Adipose tissue (tissue), 3 donors: Measurements from ENCODE around the gene RSPH9. TPM values are rescaled to one million over a fixed set of nuclear protein-coding genes. Genes with fewer than 3 reads are reported as not detected.
"Not testable (repeated sequence)": the region's sequence is repeated elsewhere in the genome, so short reads cannot be mapped to it uniquely, and the experiment has no call there.

ENCODE experiments used
- H3K27ac ChIP-seq: one replicate; pipeline ENCODE4 v1.5.1; 2013; ENCODE audit warnings: low read depth, low read length
- WGBS, 3 donors: extraction: QIAGEN DNeasy Blood & Tissue Kit; methylation state at CpG; one replicate each; pipeline ENCODE4 v1.1.7; 2013; 5-methylcytosine and 5-hydroxymethylcytosine counted together
- polyA plus RNA-seq, 3 donors: library from polyadenylated mRNA; stranded (reverse); fragments of 200-250 nt; gene quantifications; one replicate each; pipeline ENCODE4 v1.2.3, GENCODE V29; 2013
- donor health status: healthy with polysubstance abuse.
- donor health status: Bipolar disorder and iron deficiency.
- donor health status: healthy.

RSPH9 gene
- polyA plus RNA-seq, 3 donors, result 0.21 to 0.52 (median 0.22) TPM

GRCh38 chr6:43662948-43663347 lies 18.1 kb downstream of the RSPH9 start:
- WGBS, 3 donors, result 92 to 97% (median 95%) methylated on average over 5 of the region's 5 CpGs
- not testable (repeated sequence) for H3K27ac ChIP-seq

DNA sequence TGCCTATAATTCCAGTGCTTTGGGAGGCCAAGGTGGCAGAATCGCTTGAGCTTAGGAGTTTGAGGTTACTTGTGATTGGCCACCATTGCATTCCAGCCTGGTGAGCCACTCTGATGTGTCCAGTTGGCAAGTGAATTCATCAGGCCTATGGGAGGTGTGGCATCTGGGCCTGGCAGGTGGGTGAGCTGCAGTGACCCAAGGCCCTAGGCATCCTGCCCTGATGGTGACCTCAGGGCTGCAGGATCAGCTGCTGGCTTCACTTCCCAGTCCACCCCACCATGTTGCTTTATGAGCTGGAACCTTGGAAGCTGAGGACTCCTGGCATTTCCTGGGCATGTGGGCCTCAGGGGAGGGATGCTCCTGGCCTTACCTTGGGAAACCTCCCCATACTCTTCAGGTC lies 20.5 kb downstream of the RSPH9 start:
- H3K27ac ChIP-seq, result no peak overlapping the region
- 89 to 92% (median 91%) methylated on average over 1 of the region's 1 CpG for WGBS, 3 donors

GRCh38 chr6:43666196-43666920 lies 21.5 kb downstream of the RSPH9 start:
- no peak overlapping the region for H3K27ac ChIP-seq
- 55 to 69% (median 66%) methylated on average over 13 of the region's 13 CpGs for WGBS, 3 donors

DNA sequence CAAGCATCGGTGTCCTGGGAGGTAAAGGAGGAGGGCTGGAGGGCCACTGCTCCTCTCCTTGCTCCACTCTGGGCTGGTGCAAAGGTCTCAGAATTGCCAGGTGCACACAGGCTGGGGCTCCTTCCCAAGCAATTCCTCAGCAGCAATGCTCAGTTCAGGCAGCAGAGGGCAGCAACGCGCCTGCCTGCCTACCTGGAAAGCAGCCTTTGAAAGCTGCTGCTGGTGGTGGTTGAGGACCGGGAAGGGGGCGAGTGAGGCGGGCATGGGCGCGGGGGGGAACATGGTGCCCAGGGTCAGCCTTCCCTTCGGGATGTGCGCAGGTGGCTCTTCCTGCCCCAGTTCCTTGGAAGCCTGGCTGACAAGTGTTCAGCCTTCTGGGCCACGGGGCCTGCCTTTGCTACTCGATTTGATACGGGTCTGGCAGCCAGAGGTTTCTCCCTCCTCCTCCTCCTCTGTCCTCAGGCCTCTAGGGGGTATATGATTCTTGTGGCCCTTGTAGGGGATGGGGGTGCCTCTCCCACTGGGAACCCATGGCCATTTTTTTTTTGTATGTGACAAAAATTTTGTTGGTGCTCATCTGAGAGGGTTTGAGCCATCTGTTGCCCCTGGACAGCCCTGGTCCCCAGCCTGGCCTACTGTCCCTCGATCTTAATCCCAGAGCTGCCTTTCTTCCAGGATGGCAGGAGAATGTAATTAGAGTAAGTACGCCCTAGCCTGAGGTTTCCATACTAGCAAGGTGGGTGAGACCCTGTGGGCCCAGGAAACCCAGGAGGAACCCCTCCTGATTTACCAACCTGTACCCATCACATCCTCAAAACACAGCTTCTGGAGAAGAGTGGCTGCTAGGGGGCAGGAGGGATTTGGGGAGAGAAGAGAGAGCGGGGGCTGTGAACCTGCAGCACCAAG lies 22.7 kb downstream of the RSPH9 start:
- 13 to 20% (median 13%) methylated on average over 9 to 16 of the region's 16 CpGs for WGBS, 3 donors
- H3K27ac ChIP-seq, result no peak overlapping the region

DNA sequence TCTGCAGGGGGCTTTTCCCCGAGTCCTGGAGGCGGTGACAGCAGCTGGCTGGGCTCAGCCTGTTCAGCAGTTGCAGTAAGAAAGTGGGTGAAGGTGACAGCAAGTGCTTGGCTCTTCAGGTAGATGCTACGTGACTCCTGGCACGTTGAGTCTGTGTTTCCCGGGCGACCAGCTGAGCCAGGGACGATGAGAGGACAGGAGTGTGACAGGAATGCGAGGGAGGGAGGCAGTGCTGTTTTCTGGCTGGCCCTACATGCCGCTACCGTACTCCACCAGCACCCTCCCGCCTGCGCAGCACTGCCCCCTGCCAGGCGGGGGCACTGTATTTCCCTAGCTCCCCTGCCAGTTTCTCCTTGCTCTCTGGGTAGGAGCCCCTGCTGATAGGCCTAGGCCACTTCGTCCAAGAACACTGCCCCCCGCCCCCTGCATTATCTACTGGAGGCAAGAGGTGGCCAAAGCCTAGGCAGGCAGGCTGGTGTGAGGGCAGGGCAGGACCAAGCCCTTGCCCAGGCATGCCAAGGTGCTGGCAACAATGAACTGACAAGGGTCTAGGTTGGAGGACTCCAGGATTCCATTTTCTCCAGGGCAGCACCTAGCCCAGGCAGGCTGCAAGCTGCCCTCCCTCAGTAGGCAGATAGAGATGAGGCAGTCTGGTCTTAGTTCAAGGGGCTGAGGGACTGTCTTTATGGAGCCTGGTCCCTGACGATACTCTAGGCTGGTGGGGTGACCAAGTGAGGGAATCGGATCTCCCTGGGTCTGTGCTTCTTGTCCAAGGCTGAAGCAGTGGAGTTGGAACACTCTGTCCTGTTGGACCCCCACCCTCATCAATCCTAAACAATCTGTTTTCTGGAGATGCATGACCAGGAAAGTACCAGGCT lies 23.6 kb downstream of the RSPH9 start:
- no peak overlapping the region for H3K27ac ChIP-seq
- 19 to 41% (median 28%) methylated on average over 17 of the region's 17 CpGs for WGBS, 3 donors

GRCh38 chr6:43669050-43669921 lies 24.4 kb downstream of the RSPH9 start:
- 47 to 65% (median 58%) methylated on average over 15 of the region's 15 CpGs for WGBS, 3 donors
- H3K27ac ChIP-seq, result no peak overlapping the region

- no peak overlapping the region for H3K27ac ChIP-seq
- WGBS, 3 donors, result 63 to 90% (median 72%) methylated on average over 6 of the region's 6 CpGs
These were observed 25.2 kb downstream of the RSPH9 start for GRCh38 chr6:43669922-43670622.

DNA sequence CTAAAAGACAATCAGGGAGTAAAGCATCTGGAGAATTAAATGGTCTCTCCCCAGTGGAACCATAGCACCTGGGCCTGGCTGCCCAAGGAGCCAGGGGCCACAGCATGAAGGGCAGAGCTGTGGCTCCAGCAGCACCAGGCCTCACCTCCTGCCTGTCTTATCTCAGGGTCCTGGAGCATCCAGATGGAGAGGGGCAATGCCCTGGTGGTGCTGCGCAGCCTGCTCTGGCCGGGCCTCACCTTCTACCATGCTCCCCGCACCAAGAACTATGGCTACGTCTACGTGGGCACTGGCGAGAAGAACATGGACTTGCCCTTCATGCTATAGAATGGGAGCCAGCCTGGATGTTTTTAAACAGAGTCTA lies 25.8 kb downstream of the RSPH9 start:
- 94 to 98% (median 97%) methylated on average over 6 of the region's 6 CpGs for WGBS, 3 donors
- H3K27ac ChIP-seq, result no peak overlapping the region

DNA sequence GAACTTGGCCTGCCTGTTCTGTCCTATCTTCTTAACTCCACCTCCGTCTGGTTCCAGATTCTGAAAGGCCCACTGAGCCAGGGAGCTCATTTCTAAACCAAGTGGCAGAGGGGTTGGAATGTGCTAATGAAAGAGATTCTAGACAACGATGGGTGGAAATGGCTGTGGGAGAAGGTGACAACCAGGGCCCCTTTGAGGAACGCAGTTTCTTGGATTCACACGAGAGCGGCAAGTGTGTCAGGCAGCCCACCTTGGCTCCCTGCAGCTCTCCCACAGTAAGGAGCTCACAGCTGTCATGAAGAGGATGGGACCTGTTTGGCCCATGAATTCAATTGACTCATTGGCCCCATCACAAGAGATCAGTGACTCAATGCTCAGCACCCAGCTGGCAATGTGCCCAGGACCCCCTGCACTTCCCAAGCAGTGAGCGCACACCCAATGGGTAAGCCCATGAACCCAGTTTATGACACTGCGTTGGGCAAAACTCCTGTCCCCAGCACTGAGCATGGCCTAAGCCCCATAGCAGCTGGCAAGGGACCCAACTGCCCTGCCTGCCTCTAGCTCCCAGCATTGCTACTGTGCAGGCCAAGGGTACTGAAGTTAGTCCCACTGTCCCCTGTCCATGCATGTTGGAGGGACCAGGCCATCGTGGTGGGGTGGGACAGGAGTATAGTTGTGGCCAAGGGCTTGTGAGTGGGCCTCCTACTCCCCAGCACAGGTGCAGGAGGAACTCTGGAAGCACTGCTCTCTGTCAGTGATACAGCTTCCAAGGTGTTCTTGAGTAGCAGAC lies 26.4 kb downstream of the RSPH9 start:
- no peak overlapping the region for H3K27ac ChIP-seq
- WGBS, 3 donors, result 86 to 97% (median 88%) methylated on average over 8 of the region's 8 CpGs

- 65 to 80% (median 67%) methylated on average over 16 of the region's 16 CpGs for WGBS, 3 donors
- no peak overlapping the region for H3K27ac ChIP-seq
These were observed 27.2 kb downstream of the RSPH9 start for GRCh38 chr6:43671801-43672690.

DNA sequence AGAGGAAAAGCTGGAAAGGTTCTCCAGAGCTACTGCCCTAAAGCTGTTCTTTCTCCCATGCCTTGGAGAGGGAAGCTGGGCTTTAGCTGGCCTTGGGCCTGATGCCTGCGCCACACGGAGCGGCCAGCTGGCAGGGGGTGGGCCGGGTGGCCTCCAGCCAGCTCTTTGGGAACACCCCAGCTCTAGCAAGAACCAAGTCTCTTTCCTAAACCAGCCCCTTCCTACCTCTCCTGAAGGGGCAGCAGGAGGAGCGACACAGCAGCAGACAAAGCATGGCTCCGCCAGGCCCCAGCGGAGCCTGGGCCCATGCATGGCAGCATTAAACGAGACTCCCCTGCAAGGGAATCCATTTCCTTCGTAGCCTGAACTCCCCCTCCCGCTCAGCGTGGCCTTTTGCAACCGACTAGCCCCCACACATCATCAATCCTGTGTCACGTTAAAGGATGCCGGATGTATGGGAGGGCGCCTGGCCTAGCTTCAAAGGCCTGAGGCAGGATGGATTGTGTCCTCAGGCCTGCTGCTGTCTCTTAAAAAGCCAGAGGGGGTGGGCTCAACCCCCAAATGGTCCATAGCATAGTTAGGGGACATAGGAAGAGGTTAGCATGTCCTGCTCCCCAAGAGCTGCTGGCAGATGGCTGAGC lies 28.7 kb downstream of the RSPH9 start:
- no peak overlapping the region for H3K27ac ChIP-seq
- 56 to 78% (median 74%) methylated on average over 15 of the region's 15 CpGs for WGBS, 3 donors

GRCh38 chr6:43674291-43674690 lies 29.5 kb downstream of the RSPH9 start:
- no peak overlapping the region for H3K27ac ChIP-seq
- WGBS, 3 donors, result 73 to 98% (median 97%) methylated on average over 2 of the region's 2 CpGs

DNA sequence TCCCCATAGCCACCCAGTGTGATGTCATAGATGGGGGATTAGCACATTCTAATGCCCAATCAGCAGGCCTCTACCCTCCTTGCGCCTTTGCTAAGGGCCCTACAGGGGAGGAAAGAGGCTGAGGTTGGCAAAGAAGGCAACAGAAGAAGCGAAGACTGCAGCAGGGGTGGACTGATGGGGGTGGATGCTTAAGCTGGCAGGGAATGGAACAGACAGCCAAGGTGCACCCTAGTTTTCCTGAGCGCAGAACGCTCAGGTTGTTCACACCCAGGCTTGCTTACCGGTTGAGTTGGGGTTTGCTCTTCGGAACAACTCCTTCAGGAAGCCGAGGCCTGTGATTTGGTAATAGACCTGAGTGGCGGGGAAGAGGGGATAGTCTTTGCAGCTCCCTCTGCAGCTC lies 30.1 kb downstream of the RSPH9 start:
- H3K27ac ChIP-seq, result no peak overlapping the region
- WGBS, 3 donors, result 94 to 99% (median 98%) methylated on average over 8 of the region's 8 CpGs

GRCh38 chr6:43676962-43677606 lies 32.2 kb downstream of the RSPH9 start:
- no peak overlapping the region for H3K27ac ChIP-seq
- 88 to 91% (median 88%) methylated on average over 7 of the region's 7 CpGs for WGBS, 3 donors

- H3K27ac ChIP-seq, result no peak overlapping the region
- 71 to 89% (median 86%) methylated on average over 7 of the region's 7 CpGs for WGBS, 3 donors
These were observed 32.9 kb downstream of the RSPH9 start for GRCh38 chr6:43677759-43678158.
